Smooth muscle cell (in vitro differentiated cells): ENCODE data around the gene MBD3L1. TPM values are rescaled to one million over a fixed set of nuclear protein-coding genes. Genes with fewer than 3 reads are reported as not detected.

Source experiments
- DNase-seq: peaks from one replicate; lab custom pipeline; 2025; ENCODE audit not compliant: unreplicated experiment; lab: John Stamatoyannopoulos, UW
- H2AFZ ChIP-seq: fragments of 200-600 bp; sonication (generic); 2 replicates; pipeline ENCODE4 v1.6.0; 2016; ENCODE audit warnings: antibody characterized with exemption, low read depth, mild to moderate bottlenecking
- H3F3A ChIP-seq: fragments of 200-600 bp; sonication (generic); 2 replicates; pipeline ENCODE4 v1.6.0; 2017; ENCODE audit warnings: antibody characterized with exemption, low read depth
- H3K27ac ChIP-seq: fragments of 200-600 bp; sonication (generic); 2 replicates; pipeline ENCODE4 v1.5.1; 2016; ENCODE audit warnings: low read depth, mild to moderate bottlenecking
- H3K27me3 ChIP-seq: fragments of 200-600 bp; sonication (generic); 2 replicates; pipeline ENCODE4 v1.6.1; 2016; ENCODE audit warnings: low read depth, mild to moderate bottlenecking
- H3K36me3 ChIP-seq: fragments of 200-600 bp; sonication (generic); 2 replicates; pipeline ENCODE4 v1.5.1; 2016; ENCODE audit warnings: low read depth
- H3K4me1 ChIP-seq: fragments of 200-600 bp; sonication (generic); 2 replicates; pipeline ENCODE4 v1.5.1; 2016; ENCODE audit warnings: low read depth
- H3K4me2 ChIP-seq: fragments of 200-600 bp; sonication (generic); 2 replicates; pipeline ENCODE4 v1.6.0; 2016; ENCODE audit warnings: mild to moderate bottlenecking
- H3K4me3 ChIP-seq: fragments of 200-600 bp; sonication (generic); 2 replicates; pipeline ENCODE4 v1.5.1; 2016; ENCODE audit warnings: mild to moderate bottlenecking
- H3K79me2 ChIP-seq: fragments of 200-600 bp; sonication (generic); 2 replicates; pipeline ENCODE4 v1.6.0; 2016; ENCODE audit warnings: low read depth, mild to moderate bottlenecking
- H3K9ac ChIP-seq: fragments of 200-600 bp; sonication (generic); 2 replicates; pipeline ENCODE4 v1.6.0; 2016; ENCODE audit warnings: low read depth
- H3K9me3 ChIP-seq: fragments of 200-600 bp; sonication (generic); replicated peaks from 2 replicates; pipeline ENCODE4 v1.5.1; 2016; ENCODE audit warnings: low read depth
- H4K20me1 ChIP-seq: fragments of 200-600 bp; sonication (generic); 2 replicates; pipeline ENCODE4 v1.6.0; 2016; ENCODE audit warnings: low read depth
- WGBS: methylation state at CpG from one replicate; pipeline ENCODE4 v1.1.7; 2016; ENCODE audit warnings: low lambda C conversion rate; 5-methylcytosine and 5-hydroxymethylcytosine counted together
- polyA plus RNA-seq: library from polyadenylated mRNA; unstranded; fragments of >200 nt; fragmentation: Nextera tagmentation; extraction: Ambion mirVana; gene quantifications from 2 replicates; pipeline ENCODE4 v1.2.1, GENCODE V29; 2016
- total RNA-seq: library from RNA; depleted of rRNA; stranded (reverse); fragments of >200 nt; gene quantifications from 2 replicates; pipeline ENCODE4 v1.2.3, GENCODE V29; 2014
- TF ChIP-seq, protein P1 (sequence below): fragments of 200-600 bp; sonication (generic); IDR thresholded peaks from 2 replicates; pipeline ENCODE4 v1.5.1; 2017; ENCODE audit warnings: borderline replicate concordance, mild to moderate bottlenecking, antibody characterized with exemption; ENCODE audit not compliant: insufficient read depth, poor library complexity, severe bottlenecking

Gene MBD3L1
- total RNA-seq, result not detected in 2 replicates
- not detected in 2 replicates for polyA plus RNA-seq

DNA sequence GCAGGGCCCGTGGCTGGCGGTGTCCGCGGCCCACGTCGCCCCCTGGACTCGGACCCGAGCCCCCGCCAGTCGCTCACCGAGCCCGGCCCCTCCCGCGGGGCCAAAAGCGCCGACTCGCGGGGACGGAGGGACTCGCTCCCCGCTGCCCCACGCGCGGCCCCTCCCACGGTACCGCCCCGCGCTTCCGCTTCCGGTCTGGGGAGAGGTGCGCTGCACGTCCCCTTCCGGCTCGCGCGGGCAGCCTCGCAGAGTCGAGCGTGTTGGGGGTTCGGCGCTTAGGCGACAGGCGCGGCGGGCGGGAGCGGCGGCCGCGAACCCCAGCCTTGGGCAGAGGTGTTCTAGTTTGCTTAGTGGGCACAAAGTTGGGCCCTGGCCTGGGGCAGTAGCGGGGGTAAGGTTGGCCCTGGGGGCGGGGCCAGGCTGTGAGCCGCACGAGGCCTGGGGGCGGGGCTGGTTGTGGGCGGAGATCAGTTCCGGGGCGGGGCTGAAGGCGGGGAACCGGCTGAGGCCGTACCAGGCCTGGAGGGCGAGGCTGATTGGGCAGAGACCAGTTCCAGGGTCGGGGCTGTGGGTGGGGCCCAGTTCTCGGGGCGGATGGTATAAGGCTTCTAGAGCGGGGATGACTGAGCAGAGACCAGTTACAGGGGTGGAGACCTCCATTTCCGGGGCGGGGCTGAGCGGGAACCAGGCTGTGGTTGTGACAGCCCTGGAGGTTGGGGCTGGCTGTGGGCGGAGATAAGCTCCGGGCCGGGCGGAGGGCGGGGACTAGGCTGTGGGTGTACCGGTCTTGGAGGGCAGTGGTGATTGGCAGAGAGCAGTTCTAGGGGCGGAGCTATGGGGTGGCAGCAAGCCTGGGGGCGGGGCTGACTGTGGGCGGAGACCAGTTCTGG lies at the start of gene MBD3L1, which contains the start of gene ZNF558:
Gene MBD3L1 (plus strand): TSS at position 246 of the 890 bp plus-strand sequence. CDS start 10,302 bp downstream, outside the sequence.
Gene ZNF558 (minus strand): TSS at position 173 of the 890 bp plus-strand sequence. CDS start 9,645 bp downstream, outside the sequence.
- H3K9me3 ChIP-seq, result no peaks in the 10 kb centered on the region
- TF ChIP-seq, protein P1, sequence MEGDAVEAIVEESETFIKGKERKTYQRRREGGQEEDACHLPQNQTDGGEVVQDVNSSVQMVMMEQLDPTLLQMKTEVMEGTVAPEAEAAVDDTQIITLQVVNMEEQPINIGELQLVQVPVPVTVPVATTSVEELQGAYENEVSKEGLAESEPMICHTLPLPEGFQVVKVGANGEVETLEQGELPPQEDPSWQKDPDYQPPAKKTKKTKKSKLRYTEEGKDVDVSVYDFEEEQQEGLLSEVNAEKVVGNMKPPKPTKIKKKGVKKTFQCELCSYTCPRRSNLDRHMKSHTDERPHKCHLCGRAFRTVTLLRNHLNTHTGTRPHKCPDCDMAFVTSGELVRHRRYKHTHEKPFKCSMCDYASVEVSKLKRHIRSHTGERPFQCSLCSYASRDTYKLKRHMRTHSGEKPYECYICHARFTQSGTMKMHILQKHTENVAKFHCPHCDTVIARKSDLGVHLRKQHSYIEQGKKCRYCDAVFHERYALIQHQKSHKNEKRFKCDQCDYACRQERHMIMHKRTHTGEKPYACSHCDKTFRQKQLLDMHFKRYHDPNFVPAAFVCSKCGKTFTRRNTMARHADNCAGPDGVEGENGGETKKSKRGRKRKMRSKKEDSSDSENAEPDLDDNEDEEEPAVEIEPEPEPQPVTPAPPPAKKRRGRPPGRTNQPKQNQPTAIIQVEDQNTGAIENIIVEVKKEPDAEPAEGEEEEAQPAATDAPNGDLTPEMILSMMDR, result peak; percentile 6
- WGBS, result 11% methylated on average over 38 of the region's 78 CpGs
- H3K27me3 ChIP-seq, result no peaks in the 10 kb centered on the region
- H4K20me1 ChIP-seq, result no peaks in the 10 kb centered on the region
- H3K36me3 ChIP-seq, result no peaks in the 10 kb centered on the region
- H3K79me2 ChIP-seq, result no peaks in the 10 kb centered on the region
- H3K4me2 ChIP-seq, result peak within 1 kb of the TSS; percentile 89
- H3K4me1 ChIP-seq, result peaks cover 4% of the 10 kb centered on the region
- H2AFZ ChIP-seq, result peak within 1 kb of the TSS; percentile 86
- H3K27ac ChIP-seq, result peak within 1 kb of the TSS; percentile 69
- DNase-seq, result peak; percentile 99
- no peaks in the 10 kb centered on the region for H3F3A ChIP-seq
- H3K9ac ChIP-seq, result peak within 1 kb of the TSS; percentile 79
- peak within 1 kb of the TSS; percentile 82 for H3K4me3 ChIP-seq

DNA sequence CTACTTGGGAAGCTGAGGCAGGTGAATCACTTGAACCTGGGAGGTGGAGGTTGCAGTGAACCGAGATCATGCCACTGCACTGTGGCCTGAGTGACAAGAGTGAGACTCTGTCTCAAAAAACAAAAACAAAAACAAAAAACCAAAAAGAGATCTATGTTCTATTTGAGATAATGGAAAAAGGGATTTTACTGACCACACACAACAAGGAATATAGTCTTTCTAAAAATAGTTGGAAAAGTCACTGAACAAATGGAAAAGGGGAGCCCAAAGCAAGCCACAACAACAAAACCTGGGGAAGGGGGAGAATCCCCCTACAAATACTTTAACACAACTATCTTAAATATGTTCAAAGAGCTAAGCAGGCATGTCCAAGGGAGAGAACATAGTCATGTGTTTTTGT lies 37.4 kb upstream of the MBD3L1 start:
- no peak overlapping the region for H3K27ac ChIP-seq
- no peak overlapping the region for H3K4me2 ChIP-seq
- no peak overlapping the region for H2AFZ ChIP-seq
- no peaks in the 10 kb centered on the region for H3K36me3 ChIP-seq
- H3K9ac ChIP-seq, result no peak overlapping the region
- no peak overlapping the region for H3K4me3 ChIP-seq
- H3K9me3 ChIP-seq, result no peaks in the 10 kb centered on the region
- TF ChIP-seq, protein P1, result no peak
- H3K27me3 ChIP-seq, result no peaks in the 10 kb centered on the region
- H3K79me2 ChIP-seq, result no peaks in the 10 kb centered on the region
- H4K20me1 ChIP-seq, result no peaks in the 10 kb centered on the region
- no peak for DNase-seq
- WGBS, result 58% methylated on average over 1 of the region's 1 CpG
- H3F3A ChIP-seq, result no peaks in the 10 kb centered on the region
- no peaks in the 10 kb centered on the region for H3K4me1 ChIP-seq

DNA sequence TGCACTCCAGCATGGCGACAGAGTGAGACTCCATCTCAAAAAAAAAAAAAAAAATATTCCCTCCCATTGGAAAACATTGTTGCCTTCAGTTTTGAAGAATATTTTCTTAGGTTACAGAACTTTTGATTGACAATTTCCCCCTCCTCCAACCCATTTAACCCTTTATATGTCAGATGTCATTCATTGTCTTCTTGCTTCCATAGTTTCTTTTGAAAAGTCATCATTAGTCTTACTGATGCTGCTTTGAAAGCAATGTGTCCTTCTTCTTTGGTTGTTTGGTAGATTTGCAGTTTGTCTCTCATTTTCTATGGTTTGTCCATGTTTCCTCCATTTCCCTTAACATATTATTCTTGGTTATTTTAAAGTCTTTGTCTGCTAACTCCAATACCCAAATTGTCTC lies 25.5 kb upstream of the MBD3L1 start:
- peaks cover 51% of the 10 kb centered on the region for H3K36me3 ChIP-seq
- WGBS, result 100% methylated on average over 1 of the region's 1 CpG

More for the DNA sequence above, 25.5 kb upstream of the MBD3L1 start:
- peaks cover 63% of the 10 kb centered on the region for H3K9me3 ChIP-seq
- H3K9ac ChIP-seq, result no peak overlapping the region
- no peaks in the 10 kb centered on the region for H4K20me1 ChIP-seq
- TF ChIP-seq, protein P1, result no peak
- no peaks in the 10 kb centered on the region for H3K79me2 ChIP-seq
- H3K27me3 ChIP-seq, result no peaks in the 10 kb centered on the region
- H3K4me3 ChIP-seq, result no peak overlapping the region
- no peak overlapping the region for H2AFZ ChIP-seq
- H3K4me2 ChIP-seq, result no peak overlapping the region
- DNase-seq, result no peak
- no peaks in the 10 kb centered on the region for H3K4me1 ChIP-seq
- no peaks in the 10 kb centered on the region for H3F3A ChIP-seq
- H3K27ac ChIP-seq, result no peak overlapping the region
